HFF-Myc (cell line): Measurements from ENCODE around the gene ASGR1.
"Not testable (repeated sequence)": the region's sequence is repeated elsewhere in the genome, so short reads cannot be mapped to it uniquely, and the experiment has no call there.

ENCODE experiments used
- DNase-seq: peaks from one replicate; pipeline ENCODE4 v3.0.0-alpha.2; 2011; ENCODE audit warnings: low read depth; ENCODE audit errors: extremely low read depth
- H3K4me3 ChIP-seq: replicated peaks from 2 replicates; pipeline ENCODE4 v1.5.1; 2011; ENCODE audit warnings: low read depth, mild to moderate bottlenecking, control low read depth, low read length
- TF ChIP-seq, protein P1 (sequence below): IDR thresholded peaks from 2 replicates; pipeline ENCODE4 v1.5.1; 2012; ENCODE audit warnings: mild to moderate bottlenecking, low read depth, low read length, control low read depth; ENCODE audit errors: missing control alignments

Gene ASGR1

DNA sequence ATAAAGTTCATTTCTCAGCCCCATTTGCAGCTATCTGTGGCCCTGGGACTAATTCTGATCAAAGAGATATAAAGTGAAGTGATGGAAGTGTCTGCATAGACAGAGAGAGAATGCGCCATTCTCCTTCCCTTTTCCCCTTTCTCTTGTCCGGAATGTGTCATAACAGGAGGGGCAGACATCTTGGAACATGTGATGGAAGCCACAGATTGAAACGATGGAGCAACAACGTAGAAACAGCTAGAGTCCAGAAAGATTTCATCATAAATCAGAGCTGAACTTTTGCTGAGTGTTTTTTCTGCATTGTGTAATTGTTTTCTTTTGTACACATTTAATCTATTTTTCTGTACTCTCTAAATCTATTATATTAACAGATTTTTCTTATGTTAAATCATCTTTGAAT lies 11.3 kb downstream of the ASGR1 start:
- DNase-seq, result no peak
- no peak overlapping the region for H3K4me3 ChIP-seq
- TF ChIP-seq, protein P1, sequence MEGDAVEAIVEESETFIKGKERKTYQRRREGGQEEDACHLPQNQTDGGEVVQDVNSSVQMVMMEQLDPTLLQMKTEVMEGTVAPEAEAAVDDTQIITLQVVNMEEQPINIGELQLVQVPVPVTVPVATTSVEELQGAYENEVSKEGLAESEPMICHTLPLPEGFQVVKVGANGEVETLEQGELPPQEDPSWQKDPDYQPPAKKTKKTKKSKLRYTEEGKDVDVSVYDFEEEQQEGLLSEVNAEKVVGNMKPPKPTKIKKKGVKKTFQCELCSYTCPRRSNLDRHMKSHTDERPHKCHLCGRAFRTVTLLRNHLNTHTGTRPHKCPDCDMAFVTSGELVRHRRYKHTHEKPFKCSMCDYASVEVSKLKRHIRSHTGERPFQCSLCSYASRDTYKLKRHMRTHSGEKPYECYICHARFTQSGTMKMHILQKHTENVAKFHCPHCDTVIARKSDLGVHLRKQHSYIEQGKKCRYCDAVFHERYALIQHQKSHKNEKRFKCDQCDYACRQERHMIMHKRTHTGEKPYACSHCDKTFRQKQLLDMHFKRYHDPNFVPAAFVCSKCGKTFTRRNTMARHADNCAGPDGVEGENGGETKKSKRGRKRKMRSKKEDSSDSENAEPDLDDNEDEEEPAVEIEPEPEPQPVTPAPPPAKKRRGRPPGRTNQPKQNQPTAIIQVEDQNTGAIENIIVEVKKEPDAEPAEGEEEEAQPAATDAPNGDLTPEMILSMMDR, result no peak

DNA sequence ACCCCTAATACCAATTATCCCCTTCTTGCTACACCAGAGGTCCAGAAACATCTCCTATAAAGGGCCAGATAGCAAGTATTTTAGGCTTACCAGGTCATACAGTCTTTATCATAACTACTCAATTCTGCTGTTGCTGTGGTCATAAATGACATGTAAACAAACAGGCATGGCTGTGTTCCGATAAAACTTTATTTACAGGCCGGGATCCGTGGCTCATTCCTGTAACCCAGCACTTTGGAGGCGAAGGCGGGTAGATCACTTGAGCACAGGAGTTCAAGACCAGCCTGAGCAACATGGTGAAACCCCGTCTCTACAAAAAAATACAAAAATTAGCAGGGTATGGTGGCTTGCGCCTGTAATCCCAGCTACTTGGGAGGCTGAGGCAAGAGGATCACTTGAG lies 12.3 kb downstream of the ASGR1 start:
- H3K4me3 ChIP-seq, result no peak overlapping the region
- no peak for DNase-seq
- TF ChIP-seq, protein P1, result no peak

DNA sequence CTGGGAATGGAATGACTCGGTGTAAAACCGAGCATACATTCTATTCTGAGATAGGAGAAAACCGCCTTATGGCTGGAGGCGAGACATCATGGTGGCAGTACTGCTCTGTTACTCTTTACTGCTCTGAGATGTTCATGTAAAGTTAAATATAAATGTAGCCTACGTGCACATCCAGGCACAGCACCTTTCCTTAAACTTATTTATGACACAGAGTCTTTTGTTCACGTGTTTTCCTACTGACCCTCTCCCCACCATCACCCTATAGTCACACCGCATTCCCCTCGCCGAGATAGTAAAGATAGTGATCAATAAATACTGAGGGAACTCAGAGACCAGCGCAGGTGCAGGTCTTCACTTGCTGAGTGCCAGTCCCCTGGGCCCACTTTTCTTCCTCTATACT lies 19.6 kb downstream of the ASGR1 start:
- H3K4me3 ChIP-seq, DNase-seq: not testable (repeated sequence)

DNA sequence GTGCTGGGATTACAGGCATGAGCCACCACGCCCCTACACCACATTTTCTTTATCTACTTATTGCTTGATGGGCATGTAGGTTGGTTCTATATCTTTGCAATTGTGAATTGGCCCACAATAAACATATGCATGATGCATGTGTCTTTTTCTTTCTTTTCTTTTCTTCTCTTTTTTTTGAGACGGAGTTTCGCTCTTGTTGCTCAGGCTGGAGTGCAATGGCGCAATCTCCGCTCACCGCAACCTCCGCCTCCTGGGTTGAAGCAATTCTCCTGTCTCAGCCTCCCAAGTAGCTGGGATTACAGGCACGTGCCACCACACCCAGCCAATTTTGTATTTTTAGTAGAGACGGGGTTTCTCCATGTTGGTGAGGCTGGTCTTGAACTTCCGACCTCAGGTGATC lies 20.7 kb downstream of the ASGR1 start:
- not testable (repeated sequence) for DNase-seq, H3K4me3 ChIP-seq

DNA sequence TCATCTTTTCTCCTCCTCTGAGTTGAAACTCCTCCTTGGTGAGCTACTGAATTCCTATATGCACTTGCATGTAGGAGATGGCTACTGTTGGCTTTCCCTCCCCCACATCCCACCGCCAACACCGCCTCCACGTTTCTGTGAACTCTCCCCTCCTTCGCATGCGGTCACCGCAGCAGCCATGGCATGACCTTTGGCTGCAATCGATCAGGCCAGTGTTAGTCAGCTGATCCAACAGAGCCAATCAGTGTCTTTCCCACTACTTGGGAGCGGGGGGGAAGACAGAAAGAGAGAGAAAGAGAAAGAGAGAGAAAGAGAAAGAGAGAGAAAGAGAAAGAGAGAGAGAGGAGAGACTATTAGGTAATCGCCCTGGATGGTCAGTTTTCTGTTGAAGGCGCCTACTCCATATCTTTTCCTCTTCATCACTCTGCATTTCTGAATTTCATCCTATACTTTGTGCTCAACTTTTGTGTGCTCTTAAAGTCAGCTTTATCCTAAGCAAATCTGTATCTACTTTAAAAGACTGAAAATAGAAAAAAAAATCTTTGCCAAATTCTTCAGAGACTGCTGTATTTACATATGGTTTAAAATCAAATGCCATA lies 22.7 kb downstream of the ASGR1 start:
- no peak overlapping the region for H3K4me3 ChIP-seq
- DNase-seq, result no peak
- TF ChIP-seq, protein P1, result no peak

DNA sequence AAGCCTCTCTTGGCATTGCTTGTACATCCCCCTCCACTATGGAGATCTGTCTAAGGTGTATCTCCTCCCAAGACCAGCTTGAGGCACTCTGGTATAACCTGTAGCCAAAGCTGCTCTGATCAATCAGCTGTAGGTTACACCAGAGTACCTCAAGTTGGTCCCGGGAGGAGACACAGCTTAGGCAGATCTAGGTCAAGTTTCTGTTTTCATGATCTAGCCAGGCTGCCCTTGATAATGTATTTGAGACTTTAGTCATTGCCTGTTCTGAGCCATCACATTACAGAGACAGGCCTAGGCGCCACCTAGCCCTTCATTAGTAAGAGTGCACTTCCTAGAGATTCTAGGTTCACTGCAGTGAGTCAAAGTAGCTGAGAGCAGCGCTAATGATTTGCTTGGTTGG lies 31.4 kb downstream of the ASGR1 start:
- DNase-seq, result no peak
- TF ChIP-seq, protein P1, result no peak

DNA sequence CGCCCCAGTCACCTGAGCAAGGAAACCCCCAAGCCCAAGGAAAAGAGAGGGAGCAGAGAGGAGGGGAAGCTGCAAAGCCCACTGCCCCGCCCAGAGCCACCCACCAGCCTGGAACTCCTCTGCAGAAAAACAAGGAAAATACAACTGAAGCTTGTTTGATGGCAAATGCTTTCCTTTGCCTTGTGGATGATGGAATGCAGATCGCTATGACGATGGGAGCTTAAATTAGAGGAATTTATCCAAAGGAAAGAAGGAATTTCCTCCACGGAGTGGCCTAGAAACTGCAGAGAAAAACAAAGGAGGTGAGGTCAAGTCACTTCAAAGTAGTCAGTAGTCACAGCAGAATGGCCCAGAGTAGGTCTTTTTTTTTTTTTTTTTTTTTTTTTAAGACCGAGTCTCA lies 33.1 kb downstream of the ASGR1 start:
- no peak for DNase-seq
- TF ChIP-seq, protein P1, result no peak
- H3K4me3 ChIP-seq, result no peak overlapping the region

More for the DNA sequence above, 31.4 kb downstream of the ASGR1 start:
- H3K4me3 ChIP-seq, result no peak overlapping the region

DNA sequence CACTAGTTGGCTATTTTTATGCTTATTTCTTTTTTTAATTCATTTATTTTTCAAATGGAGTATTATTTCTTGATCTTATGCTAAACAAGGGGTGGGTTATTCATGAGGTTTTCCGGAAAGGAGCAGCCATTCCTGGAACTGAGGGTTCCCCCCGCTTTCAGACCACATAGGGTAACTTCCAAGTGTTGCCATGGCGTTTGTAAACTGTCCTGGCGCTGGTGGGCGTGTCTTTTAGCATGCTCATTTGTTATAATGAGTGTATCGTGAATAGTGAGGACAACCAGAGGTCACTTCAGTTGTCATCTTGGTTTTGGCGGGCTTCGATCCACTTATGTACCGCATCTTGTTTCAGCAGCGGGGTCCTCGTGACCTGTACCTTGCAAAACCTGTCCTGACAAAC lies 35.0 kb downstream of the ASGR1 start:
- DNase-seq, result no peak

More for the DNA sequence above, 35.0 kb downstream of the ASGR1 start:
- no peak overlapping the region for H3K4me3 ChIP-seq
- TF ChIP-seq, protein P1, result no peak
